Ascending aorta (tissue), 2 donors: ENCODE data around the gene THOC5. TPM values are rescaled to one million over a fixed set of nuclear protein-coding genes. Genes with fewer than 3 reads are reported as not detected.

Experiments
- DNase-seq, 2 donors: peaks; one replicate each; pipeline ENCODE4 v3.0.0-alpha.2; 2019; ENCODE audit warnings: low spot score in 2 of 2
- H3K27ac ChIP-seq, 2 donors: fragments of 200-600 bp; sonication (generic); one replicate each; pipeline ENCODE4 v1.5.1; 2016 to 2017; ENCODE audit warnings: mild to moderate bottlenecking in 1 of 2
- H3K27me3 ChIP-seq: fragments of 200-600 bp; sonication (generic); one replicate; pipeline ENCODE4 v1.5.1; 2017
- H3K36me3 ChIP-seq, 2 donors: fragments of 200-600 bp; sonication (generic); one replicate each; pipeline ENCODE4 v1.5.1; 2016
- H3K4me1 ChIP-seq, 2 donors: fragments of 200-600 bp; sonication (generic); one replicate each; pipeline ENCODE4 v1.5.1; 2016 to 2017; ENCODE audit warnings: mild to moderate bottlenecking in 1 of 2
- H3K4me3 ChIP-seq, 2 donors: fragments of 200-600 bp; sonication (generic); one replicate each; pipeline ENCODE4 v1.5.1; 2016 to 2017; ENCODE audit warnings: mild to moderate bottlenecking in 1 of 2
- H3K9me3 ChIP-seq, 2 donors: fragments of 200-600 bp; sonication (generic); one replicate each; pipeline ENCODE4 v1.5.1; 2016
- intact Hi-C: fragments of 100-400 bp; cut with DNase I; formaldehyde crosslinking; loops from one replicate; pipeline ENCODE4 v1.15.1; 2023
- total RNA-seq: library from RNA; depleted of rRNA; stranded (reverse); fragments of >200 nt; gene quantifications from one replicate; pipeline ENCODE4 v1.1.0, GENCODE V29; 2016
- TF ChIP-seq, protein P1 (sequence below), 3 experiments: fragments of 200-600 bp in 2 of 3; fragments of 450-650 bp in 1 of 3; sonication (generic) in 2 of 3; IDR thresholded peaks; one replicate each; pipeline ENCODE4 v1.5.1; 2016 to 2019; ENCODE audit warnings: antibody characterized with exemption in 3 of 3, mild to moderate bottlenecking in 1 of 3, moderate library complexity in 1 of 3

The THOC5 gene
- total RNA-seq, 1 donor from 2014 or later = 21.5 TPM

DNA sequence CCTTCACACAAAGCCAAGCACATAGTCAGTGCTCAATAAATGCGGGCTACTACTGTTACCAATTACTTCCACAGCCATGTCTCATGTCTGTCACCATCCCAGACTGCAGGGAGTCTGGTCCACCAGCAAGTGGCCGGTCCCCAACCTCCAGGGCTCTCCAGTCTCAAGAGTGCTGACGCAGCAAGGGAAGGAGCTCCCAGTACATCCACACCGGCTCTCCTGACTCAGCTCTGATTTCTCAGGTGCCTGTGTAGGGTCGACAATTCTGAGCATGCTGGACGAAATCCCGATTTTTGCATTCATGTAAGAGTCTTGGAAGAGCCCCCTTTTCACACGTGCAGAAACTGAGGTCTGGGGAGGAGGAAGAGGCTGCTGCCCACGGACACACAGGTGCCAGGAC lies 83.8 kb downstream of the THOC5 start:
- intact Hi-C loops = no loop called here
- Histone ChIP-seq H3K9me3 (no peaks in the 10 kb centered on the region), H3K36me3 (no peaks in the 10 kb centered on the region), H3K4me3 (peak overlapping the region in 1 of 2 donors; percentile 49), H3K27me3 (peaks cover 3% of the 10 kb centered on the region), H3K4me1 (peaks cover 0 to 7% of the 10 kb centered on the region in 2 donors), H3K27ac (no peak overlapping the region)
- no peak for DNase-seq
- TF ChIP-seq, protein P1, sequence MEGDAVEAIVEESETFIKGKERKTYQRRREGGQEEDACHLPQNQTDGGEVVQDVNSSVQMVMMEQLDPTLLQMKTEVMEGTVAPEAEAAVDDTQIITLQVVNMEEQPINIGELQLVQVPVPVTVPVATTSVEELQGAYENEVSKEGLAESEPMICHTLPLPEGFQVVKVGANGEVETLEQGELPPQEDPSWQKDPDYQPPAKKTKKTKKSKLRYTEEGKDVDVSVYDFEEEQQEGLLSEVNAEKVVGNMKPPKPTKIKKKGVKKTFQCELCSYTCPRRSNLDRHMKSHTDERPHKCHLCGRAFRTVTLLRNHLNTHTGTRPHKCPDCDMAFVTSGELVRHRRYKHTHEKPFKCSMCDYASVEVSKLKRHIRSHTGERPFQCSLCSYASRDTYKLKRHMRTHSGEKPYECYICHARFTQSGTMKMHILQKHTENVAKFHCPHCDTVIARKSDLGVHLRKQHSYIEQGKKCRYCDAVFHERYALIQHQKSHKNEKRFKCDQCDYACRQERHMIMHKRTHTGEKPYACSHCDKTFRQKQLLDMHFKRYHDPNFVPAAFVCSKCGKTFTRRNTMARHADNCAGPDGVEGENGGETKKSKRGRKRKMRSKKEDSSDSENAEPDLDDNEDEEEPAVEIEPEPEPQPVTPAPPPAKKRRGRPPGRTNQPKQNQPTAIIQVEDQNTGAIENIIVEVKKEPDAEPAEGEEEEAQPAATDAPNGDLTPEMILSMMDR (IDR thresholded peaks at IDR 0.05) = no peak

DNA sequence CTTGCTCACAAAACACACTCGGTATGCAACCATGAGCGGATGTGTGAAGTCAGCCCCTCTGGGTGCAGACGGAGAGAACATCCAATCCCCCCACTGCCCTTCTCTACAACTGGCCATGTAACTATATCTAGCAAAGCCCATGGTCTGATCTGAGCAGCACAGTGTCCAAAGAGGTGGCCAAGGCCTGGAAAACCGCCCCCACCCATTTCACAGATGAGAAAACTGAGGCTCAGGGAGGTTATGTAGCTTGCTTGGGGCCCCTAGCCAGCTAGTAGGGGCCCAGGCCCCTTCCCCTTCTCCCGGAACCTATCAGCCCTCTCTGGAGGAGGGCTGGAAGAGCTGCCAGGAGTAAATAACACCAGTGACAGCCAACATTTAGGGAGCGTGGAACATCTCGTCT lies 89.0 kb downstream of the THOC5 start:
- H3K9me3 ChIP-seq = no peaks in the 10 kb centered on the region
- no peak overlapping the region for H3K4me3 ChIP-seq
- no peaks in the 10 kb centered on the region for H3K27me3 ChIP-seq
- no peak overlapping the region for H3K27ac ChIP-seq
- H3K36me3 ChIP-seq = no peaks in the 10 kb centered on the region
- H3K4me1 ChIP-seq = no peaks in the 10 kb centered on the region
- DNase-seq = no peak
- TF ChIP-seq, protein P1 (IDR thresholded peaks at IDR 0.05) = no peak
- intact Hi-C loops = no loop called here

DNA sequence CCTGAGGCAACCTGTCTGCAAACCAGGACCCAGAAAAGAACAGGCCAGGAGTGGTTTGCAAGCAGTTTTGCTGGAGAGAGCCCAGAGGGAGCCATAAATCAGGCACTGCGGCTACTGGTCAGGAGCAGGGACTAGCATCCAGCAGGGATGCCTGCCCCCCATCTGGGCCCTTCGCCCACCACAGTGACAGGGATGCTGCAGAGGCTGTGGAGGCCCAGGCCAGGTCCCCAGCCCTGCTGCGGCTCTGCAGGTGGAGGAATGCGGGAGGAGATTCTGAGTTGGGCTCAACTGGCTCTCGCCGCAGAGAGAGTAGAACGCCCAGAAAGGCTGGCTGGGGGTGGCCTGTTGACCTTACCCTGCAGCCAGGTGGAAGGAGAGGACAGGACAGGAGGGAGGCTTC lies 89.9 kb downstream of the THOC5 start:
- Histone ChIP-seq H3K4me3 (no peak overlapping the region), H3K4me1 (no peaks in the 10 kb centered on the region), H3K36me3 (no peaks in the 10 kb centered on the region), H3K27ac (no peak overlapping the region), H3K9me3 (no peaks in the 10 kb centered on the region), H3K27me3 (no peaks in the 10 kb centered on the region)
- no peak for DNase-seq
- intact Hi-C loops = no loop called here
- TF ChIP-seq, protein P1 (IDR thresholded peaks at IDR 0.05) = no peak

DNA sequence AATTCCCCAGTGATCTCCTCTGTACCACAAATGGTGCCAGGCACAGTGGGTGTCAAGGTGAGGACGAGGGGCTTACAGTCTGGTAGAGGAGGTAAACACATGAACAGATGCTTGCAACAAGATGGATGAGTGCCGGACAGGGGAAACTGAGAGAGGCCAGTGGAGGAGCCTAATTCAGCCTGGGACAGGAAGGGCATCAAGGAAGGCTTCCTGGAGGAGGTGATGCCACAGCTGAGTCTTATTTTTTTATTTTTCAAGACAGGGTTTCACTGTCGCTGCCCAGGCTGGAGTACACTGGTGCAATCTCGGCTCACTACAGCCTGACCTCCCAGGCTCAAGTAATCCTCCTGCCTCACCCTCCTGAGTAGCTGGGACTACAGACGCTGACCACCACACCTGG lies 92.3 kb downstream of the THOC5 start:
- no peaks in the 10 kb centered on the region for H3K9me3 ChIP-seq
- no peaks in the 10 kb centered on the region for H3K27me3 ChIP-seq
- TF ChIP-seq, protein P1 (IDR thresholded peaks at IDR 0.05) = no peak
- intact Hi-C loops = no loop called here
- no peaks in the 10 kb centered on the region for H3K4me1 ChIP-seq
- no peaks in the 10 kb centered on the region for H3K36me3 ChIP-seq
- DNase-seq = no peak
- H3K4me3 ChIP-seq = no peak overlapping the region
- H3K27ac ChIP-seq = no peak overlapping the region

DNA sequence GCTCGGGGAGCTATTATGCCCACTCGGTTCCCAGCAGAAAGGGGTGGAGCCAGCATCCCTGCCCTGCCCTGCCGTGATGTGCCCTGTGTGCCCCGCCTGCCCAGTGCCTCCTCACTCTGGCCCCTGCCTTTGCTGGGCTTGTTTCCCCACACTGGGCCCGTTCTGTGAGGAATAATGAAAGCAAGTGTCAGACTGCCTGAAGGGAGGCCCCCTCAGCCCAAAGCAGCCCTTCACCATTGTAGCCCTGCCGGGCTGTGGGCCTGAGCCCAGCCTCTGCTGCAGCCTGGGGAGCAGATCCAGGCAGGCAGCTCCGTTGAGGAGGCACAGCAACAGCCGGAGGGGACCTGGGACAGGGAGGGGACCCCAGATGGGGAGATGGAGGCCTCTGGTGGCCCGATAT lies 93.8 kb downstream of the THOC5 start:
- Histone ChIP-seq H3K9me3 (no peaks in the 10 kb centered on the region), H3K4me3 (no peak overlapping the region), H3K4me1 (no peaks in the 10 kb centered on the region), H3K36me3 (no peaks in the 10 kb centered on the region), H3K27me3 (no peaks in the 10 kb centered on the region), H3K27ac (no peak overlapping the region)
- intact Hi-C loops = no loop called here
- TF ChIP-seq, protein P1 (IDR thresholded peaks at IDR 0.05) = no peak
- no peak for DNase-seq

DNA sequence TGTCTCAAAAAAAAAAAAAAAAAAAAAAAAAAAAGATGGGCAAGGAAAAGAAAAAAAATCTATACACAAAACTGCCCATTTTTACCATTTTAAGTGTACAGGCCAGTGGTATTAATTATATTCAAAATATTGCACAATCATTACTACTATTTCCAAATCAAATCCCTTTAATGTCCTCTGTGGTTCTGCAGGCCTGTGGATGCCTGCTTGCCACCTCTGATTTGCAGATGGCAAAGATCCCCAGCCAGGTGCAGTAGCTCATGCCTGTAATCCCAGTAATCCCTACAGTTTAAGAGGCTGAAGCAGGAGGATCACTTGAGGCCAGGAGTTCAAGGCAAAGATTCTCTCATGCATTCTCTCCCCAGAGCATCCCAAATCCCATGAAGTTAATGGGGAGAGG lies 95.0 kb downstream of the THOC5 start:
- intact Hi-C loops = no loop called here
- H3K27me3 ChIP-seq = no peaks in the 10 kb centered on the region
- DNase-seq = no peak
- H3K4me3 ChIP-seq = no peak overlapping the region
- H3K9me3 ChIP-seq = no peaks in the 10 kb centered on the region
- TF ChIP-seq, protein P1 (IDR thresholded peaks at IDR 0.05) = no peak
- H3K4me1 ChIP-seq = no peaks in the 10 kb centered on the region
- no peak overlapping the region for H3K27ac ChIP-seq
- no peaks in the 10 kb centered on the region for H3K36me3 ChIP-seq
